GM19035 (cell line): Measurements from ENCODE around the gene SHROOM1.

Source experiments
- ATAC-seq: cut with Tn5 transposase; IDR thresholded peaks from one replicate; pipeline ENCODE4 v1.9.1; 2021; ENCODE audit not compliant: unreplicated experiment

The SHROOM1 gene

GRCh38 chr5:132778856-132779255 is 51.6 kb downstream of the SHROOM1 start:
- no peak for ATAC-seq

- no peak for ATAC-seq
Observed at GRCh38 chr5:132778129-132778528, 52.3 kb downstream of the SHROOM1 start.

GRCh38 chr5:132777209-132778069 is 53.0 kb downstream of the SHROOM1 start, which contains the start of gene SEPTIN8:
TSS of gene SEPTIN8 (minus strand) at chr5:132777239. CDS start at chr5:132777137, 102 bp downstream.
- peak; percentile 63 for ATAC-seq

GRCh38 chr5:132776938-132777208 is 53.6 kb downstream of the SHROOM1 start:
- ATAC-seq: peak; percentile 39

- peak; percentile 25 for ATAC-seq
Observed at GRCh38 chr5:132776131-132776937, 54.1 kb downstream of the SHROOM1 start.

GRCh38 chr5:132775476-132775961 is 54.9 kb downstream of the SHROOM1 start:
- ATAC-seq: no peak

- ATAC-seq: no peak
Observed at GRCh38 chr5:132774896-132775295, 55.6 kb downstream of the SHROOM1 start.

- no peak for ATAC-seq
Observed at GRCh38 chr5:132774406-132774805, 56.0 kb downstream of the SHROOM1 start.

- no peak for ATAC-seq
Observed at GRCh38 chr5:132773601-132774355, 56.7 kb downstream of the SHROOM1 start.

- ATAC-seq: no peak
Observed at GRCh38 chr5:132773114-132773513, 57.3 kb downstream of the SHROOM1 start.

- no peak for ATAC-seq
Observed at GRCh38 chr5:132772291-132773070, 58.0 kb downstream of the SHROOM1 start.
